ENCODE data around the gene SS18. TPM values are rescaled to one million over a fixed set of nuclear protein-coding genes. Genes with fewer than 3 reads are reported as not detected.

The SS18 gene
- polyA plus RNA-seq, 3 donors = 16.3 to 39.3 (median 37.3) TPM

- WGBS, 3 donors = 83 to 95% (median 94%) methylated on average over 3 of the region's 3 CpGs
- H3K27ac ChIP-seq (ENCODE audit: low read depth, low read length) = no peak overlapping the region
Measured at GRCh38 chr18:26083099-26083498, 7.3 kb downstream of the SS18 start.

- no peak overlapping the region for H3K27ac ChIP-seq (ENCODE audit: low read depth, low read length)
- 91 to 95% (median 94%) methylated on average over 3 of the region's 3 CpGs for WGBS, 3 donors
Measured at GRCh38 chr18:26082475-26082874, 7.9 kb downstream of the SS18 start.

DNA sequence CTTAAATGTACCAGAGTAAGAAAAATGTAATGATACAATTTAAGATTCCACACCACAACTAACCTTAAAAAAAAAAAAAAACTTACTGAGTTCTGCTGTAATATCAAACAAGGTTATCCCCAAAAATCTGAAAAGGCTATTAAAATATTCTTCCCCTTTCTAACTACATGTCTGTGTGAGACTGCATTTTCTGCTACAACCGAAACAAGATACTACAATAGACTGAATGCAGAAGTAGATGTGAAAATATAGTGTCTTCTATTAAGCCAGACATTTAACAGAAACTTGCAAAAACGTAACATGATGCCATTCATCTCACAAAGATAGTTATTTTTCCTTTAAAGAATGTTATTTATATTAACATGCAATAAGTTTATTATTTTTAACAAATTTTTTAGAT lies 16.2 kb downstream of the SS18 start:
- H3K27ac ChIP-seq (ENCODE audit: low read depth, low read length) = no peak overlapping the region
- WGBS, 3 donors = 56 to 73% (median 73%) methylated on average over 2 of the region's 2 CpGs

- no peak overlapping the region for H3K27ac ChIP-seq (ENCODE audit: low read depth, low read length)
- WGBS, 3 donors = 24 to 80% (median 78%) methylated on average over 2 of the region's 2 CpGs
Measured at GRCh38 chr18:26073758-26074157, 16.7 kb downstream of the SS18 start.

- WGBS, 3 donors = 96 to 100% (median 97%) methylated on average over 2 of the region's 2 CpGs
- H3K27ac ChIP-seq (ENCODE audit: low read depth, low read length) = no peak overlapping the region
Measured at GRCh38 chr18:26071725-26072124, 18.7 kb downstream of the SS18 start.

DNA sequence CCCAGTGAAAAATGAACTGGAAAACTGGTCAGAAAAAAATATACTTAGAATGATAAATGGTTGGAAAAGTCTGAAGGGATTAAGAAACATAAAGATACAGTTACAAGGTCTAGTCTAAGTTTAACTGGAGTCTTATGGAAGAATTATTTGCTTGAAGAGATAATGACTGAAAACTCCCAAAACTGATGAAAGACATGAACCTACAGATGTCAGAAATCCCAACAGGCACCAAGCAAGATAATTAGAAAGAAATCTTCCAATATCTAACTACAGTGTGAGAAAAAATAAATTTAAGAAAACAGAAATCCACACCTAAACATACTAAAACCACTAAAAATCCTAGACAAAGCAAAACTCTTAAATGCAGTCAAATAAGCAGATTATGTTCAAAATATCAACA lies 19.4 kb downstream of the SS18 start:
- H3K27ac ChIP-seq (ENCODE audit: low read depth, low read length) = no peak overlapping the region

DNA sequence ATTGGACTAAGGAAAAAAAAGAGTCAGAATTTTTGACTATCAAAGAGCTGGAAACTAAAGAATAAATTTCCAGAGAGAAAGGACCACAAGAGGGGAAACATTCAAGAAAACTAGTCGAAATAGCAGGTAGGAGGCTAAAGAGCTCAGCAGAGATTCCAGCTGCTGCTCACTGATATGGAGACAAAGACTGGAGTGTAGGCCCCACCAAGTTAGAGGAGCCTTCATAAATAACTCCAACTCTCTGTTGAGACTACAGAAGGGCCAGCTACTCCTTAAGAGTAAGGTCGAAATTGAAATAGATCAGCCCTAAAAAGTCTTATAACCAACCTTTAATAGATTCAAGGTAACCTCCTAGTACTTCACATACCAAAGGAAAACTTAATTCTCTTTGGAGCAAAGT lies 31.1 kb downstream of the SS18 start:
- no peak overlapping the region for H3K27ac ChIP-seq (ENCODE audit: low read depth, low read length)
- WGBS, 3 donors = 78 to 92% (median 87%) methylated on average over 2 of the region's 2 CpGs

- no peak overlapping the region for H3K27ac ChIP-seq (ENCODE audit: low read depth, low read length)
- 55 to 81% (median 79%) methylated on average over 7 of the region's 7 CpGs for WGBS, 3 donors
Measured at GRCh38 chr18:26057344-26057773, 33.1 kb downstream of the SS18 start.

DNA sequence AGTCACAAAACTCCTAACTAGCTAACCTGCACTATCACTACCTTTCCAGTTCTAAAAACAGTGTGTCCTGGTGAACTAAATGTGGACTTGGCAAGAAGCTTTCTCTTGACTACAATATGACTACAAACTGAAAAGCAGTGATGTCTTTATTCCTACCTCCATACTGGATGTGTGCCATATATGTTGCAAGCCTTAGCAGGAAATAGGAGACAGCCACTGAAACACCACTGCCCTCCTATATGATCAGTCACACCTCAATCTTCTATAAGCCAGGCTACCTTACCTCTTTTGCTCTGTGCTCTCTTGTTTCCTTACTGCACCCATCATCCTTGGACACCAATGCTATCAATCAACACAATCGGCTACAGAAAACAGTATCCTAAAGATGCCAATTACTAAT lies 34.1 kb downstream of the SS18 start:
- H3K27ac ChIP-seq (ENCODE audit: low read depth, low read length) = no peak overlapping the region
- WGBS, 3 donors = 90 to 95% (median 92%) methylated on average over 1 of the region's 1 CpG

- no peak overlapping the region for H3K27ac ChIP-seq (ENCODE audit: low read depth, low read length)
Measured at GRCh38 chr18:26052505-26052904, 37.9 kb downstream of the SS18 start.

DNA sequence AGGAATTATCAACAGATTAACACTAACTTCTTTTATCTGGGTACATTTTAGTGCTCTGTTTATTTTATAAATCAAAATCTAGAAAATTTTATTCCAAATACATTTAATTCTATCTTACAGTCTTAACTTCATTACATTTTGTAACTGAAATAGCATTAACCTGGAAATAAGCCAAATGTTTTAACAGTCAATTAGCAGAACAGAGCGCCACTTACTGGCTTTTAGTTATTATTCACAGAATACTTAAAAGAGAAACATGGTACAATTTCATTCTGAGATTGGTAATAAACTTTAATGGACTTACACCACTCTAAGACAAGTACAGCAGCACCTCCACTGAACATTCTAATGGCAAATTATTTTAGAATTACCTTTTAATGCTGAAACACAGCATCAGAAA lies 38.6 kb downstream of the SS18 start:
- 56 to 86% (median 67%) methylated on average over 1 of the region's 1 CpG for WGBS, 3 donors
- no peak overlapping the region for H3K27ac ChIP-seq (ENCODE audit: low read depth, low read length)

DNA sequence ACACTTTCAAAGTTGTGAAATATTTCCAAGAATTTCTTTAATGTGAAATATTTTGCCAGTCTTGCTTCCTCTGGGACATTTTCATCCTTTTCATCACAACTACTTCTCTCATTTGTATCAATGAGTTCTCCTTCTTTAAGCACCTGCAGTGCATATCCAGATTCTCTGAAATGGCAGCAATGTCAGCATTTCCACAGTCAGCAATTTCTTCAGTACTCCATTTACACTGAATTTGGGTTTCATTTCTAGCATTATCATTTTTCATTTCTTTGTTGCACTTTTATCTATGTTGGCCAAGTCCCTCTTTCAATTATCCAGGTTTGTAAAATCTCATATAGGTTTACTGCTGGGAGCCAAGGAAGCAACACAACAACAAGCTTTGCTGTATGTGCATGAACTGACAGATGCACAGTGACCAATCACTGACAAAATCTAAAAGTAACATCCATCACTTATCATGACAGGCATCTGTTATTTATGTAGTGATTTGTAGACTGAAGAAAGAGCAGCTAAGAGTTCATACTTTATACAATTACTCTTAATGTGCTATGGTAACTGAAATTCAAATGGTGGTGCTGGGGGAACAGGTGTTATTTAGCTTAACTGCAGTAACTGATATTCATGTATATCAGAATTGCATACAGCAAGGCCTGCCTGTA lies 43.9 kb downstream of the SS18 start:
- no peak overlapping the region for H3K27ac ChIP-seq (ENCODE audit: low read depth, low read length)

GRCh38 chr18:26044807-26045206 lies 45.6 kb downstream of the SS18 start:
- H3K27ac ChIP-seq (ENCODE audit: low read depth, low read length) = no peak overlapping the region
- 97 to 100% (median 98%) methylated on average over 3 of the region's 3 CpGs for WGBS, 3 donors

- WGBS, 3 donors = 80 to 91% (median 83%) methylated on average over 1 of the region's 1 CpG
- no peak overlapping the region for H3K27ac ChIP-seq (ENCODE audit: low read depth, low read length)
Measured at GRCh38 chr18:26040051-26040656, 50.3 kb downstream of the SS18 start.

DNA sequence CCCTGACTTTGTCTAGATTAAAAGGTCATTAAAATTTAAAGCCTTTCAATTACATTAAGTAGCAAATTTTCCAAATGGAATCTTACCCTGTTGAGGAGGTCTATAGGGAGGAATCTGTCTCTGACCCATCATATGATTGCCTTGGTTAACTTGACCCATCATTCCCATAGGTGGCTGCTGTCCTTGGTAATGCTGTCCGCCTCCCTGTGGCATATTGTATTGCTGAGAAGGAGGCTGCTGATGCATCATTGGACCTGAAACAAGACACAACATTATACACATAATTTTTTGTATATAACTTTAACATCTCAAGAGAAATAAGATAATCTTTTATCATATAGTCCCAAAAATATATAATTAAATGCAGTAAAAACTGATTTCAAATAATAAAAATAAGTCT lies 51.2 kb downstream of the SS18 start:
- 96 to 98% (median 97%) methylated on average over 1 of the region's 1 CpG for WGBS, 3 donors
- no peak overlapping the region for H3K27ac ChIP-seq (ENCODE audit: low read depth, low read length)

- H3K27ac ChIP-seq (ENCODE audit: low read depth, low read length) = no peak overlapping the region
Measured at GRCh38 chr18:26036635-26037034, 53.8 kb downstream of the SS18 start.

- WGBS, 3 donors = 31 to 94% (median 91%) methylated on average over 5 of the region's 5 CpGs
- no peak overlapping the region for H3K27ac ChIP-seq (ENCODE audit: low read depth, low read length)
Measured at GRCh38 chr18:26034850-26035497, 55.4 kb downstream of the SS18 start.

- H3K27ac ChIP-seq (ENCODE audit: low read depth, low read length) = no peak overlapping the region
- WGBS, 3 donors = 94 to 100% (median 96%) methylated on average over 1 of the region's 1 CpG
Measured at GRCh38 chr18:26022585-26022984, 67.8 kb downstream of the SS18 start.

- no peak overlapping the region for H3K27ac ChIP-seq (ENCODE audit: low read depth, low read length)
- 90 to 91% (median 91%) methylated on average over 3 of the region's 3 CpGs for WGBS, 3 donors
Measured at GRCh38 chr18:26021061-26021754, 69.2 kb downstream of the SS18 start.

- no peak overlapping the region for H3K27ac ChIP-seq (ENCODE audit: low read depth, low read length)
Measured at GRCh38 chr18:26017929-26018328, 72.5 kb downstream of the SS18 start.

Data from adipose tissue (tissue), 3 donors.